ENCODE measurements around the gene PDE8A.

Gene PDE8A

DNA sequence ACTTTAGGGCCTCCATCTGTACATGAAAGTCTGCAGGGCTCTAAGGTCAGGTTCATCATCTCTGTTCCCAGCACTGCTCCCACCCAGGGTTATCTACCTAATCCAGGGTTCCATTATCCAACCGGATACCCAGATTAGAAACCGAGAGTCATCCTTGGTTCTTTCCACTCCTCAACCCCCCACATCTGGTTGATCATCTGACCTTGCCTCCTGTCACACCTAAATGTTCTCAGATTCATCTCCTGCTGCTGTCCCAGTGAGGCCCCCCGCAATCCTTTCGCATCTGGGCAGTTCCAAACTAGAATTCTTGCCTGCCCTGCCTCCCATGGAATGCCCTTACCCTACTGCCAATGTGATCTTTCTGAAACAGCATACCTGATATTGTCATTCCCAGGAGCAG is 136.5 kb downstream of the PDE8A start:
- no peak overlapping the region for H3K27ac ChIP-seq
- ChIA-PET CTCF (interaction anchor here (1.7 kb wide), 1 partner anchor 74 kb away, joined by 5 read pairs; no protein-coding TSS in a partner anchor), POLR2A (ENCODE audit: low non-redundant PET) (no interaction called here)
- no peak for DNase-seq (ENCODE audit: low spot score)
- TF ChIP-seq, protein P1, sequence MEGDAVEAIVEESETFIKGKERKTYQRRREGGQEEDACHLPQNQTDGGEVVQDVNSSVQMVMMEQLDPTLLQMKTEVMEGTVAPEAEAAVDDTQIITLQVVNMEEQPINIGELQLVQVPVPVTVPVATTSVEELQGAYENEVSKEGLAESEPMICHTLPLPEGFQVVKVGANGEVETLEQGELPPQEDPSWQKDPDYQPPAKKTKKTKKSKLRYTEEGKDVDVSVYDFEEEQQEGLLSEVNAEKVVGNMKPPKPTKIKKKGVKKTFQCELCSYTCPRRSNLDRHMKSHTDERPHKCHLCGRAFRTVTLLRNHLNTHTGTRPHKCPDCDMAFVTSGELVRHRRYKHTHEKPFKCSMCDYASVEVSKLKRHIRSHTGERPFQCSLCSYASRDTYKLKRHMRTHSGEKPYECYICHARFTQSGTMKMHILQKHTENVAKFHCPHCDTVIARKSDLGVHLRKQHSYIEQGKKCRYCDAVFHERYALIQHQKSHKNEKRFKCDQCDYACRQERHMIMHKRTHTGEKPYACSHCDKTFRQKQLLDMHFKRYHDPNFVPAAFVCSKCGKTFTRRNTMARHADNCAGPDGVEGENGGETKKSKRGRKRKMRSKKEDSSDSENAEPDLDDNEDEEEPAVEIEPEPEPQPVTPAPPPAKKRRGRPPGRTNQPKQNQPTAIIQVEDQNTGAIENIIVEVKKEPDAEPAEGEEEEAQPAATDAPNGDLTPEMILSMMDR (conservative IDR thresholded peaks at IDR 0.05; ENCODE audit: low read depth), result no peak

DNA sequence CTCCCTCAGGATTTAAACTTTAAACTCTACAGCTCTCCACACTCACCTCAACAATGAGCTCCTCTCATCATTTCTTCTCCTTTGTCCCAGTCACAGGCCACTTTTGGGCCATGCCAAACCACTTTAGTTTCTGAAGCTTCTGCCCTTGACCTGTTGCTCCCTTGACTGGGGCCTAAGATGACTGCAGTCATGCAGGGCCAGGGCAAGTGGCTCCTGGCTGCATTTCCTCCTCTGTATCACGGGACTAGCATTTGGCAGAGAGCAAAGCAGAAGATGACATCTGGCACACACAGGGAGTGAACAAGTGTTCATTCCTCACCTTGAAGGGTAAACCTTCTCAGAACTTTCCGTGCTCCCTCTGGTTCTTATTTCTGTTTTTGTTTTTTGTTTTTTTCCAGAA is 136.9 kb downstream of the PDE8A start:
- TF ChIP-seq, protein P1 (conservative IDR thresholded peaks at IDR 0.05; ENCODE audit: low read depth), result no peak
- CTCF ChIA-PET, result interaction anchor here (1.7 kb wide), 1 partner anchor 74 kb away, joined by 5 read pairs; no protein-coding TSS in a partner anchor
- H3K27ac ChIP-seq, result no peak overlapping the region
- POLR2A ChIA-PET (ENCODE audit: low non-redundant PET), result no interaction called here
- no peak for DNase-seq (ENCODE audit: low spot score)

DNA sequence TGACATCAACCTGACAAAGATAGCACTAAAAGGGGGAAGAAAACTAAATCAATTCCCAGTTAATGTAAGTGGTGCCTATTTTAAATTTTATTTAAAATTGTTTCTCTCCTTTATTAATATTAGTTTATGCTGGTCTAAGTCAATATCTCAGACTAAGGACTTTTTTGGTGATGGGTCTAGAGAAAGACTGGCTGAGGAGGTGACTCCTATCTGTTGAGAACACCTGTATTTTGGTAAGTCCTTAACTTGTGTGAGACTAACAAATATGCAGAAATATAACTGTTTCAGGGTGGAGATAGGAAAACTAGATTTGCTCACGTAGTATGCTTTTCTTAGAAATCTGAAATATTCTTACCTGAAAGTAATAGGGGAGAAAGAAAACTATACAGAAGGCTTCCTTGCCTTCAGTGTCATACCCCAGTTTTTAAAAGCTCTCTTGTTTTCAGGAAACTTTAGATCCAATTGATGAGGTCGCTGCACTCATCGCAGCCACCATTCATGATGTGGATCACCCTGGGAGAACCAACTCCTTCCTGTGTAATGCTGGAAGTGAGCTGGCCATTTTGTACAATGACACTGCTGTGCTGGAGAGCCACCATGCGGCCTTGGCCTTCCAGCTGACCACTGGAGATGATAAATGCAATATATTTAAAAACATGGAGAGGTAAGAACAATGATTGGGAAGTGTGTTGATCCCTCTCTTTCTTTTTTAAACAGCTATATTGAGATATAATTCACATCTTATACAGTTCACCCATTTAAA is 138.9 kb downstream of the PDE8A start:
- DNase-seq (ENCODE audit: low spot score), result no peak
- TF ChIP-seq, protein P1 (conservative IDR thresholded peaks at IDR 0.05; ENCODE audit: low read depth), result no peak

DNA sequence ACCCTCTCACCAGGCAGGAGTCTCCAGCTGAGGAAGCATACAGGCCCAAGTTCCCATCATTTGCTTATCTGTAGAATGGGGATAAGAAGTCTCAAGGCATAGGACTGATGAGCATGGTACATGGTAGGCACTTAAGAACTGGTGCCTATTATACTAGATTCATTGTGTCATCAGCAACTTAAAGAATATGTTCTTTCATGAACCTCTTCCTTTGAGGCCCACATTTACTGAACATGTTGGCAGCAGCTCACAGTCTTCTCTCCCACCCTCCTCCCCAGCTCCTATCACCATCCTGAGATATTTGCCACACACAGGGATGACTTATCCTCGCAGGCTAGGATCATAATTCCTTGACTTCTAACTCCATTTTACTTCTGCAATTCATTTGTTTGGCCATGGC is 142.5 kb downstream of the PDE8A start:
- ChIA-PET POLR2A (ENCODE audit: low non-redundant PET) (no interaction called here), CTCF (interaction anchor here (0.7 kb wide), 1 partner anchor 11 kb away, joined by 3 read pairs; no protein-coding TSS in a partner anchor)
- DNase-seq (ENCODE audit: low spot score), result no peak
- TF ChIP-seq, protein P1 (conservative IDR thresholded peaks at IDR 0.05; ENCODE audit: low read depth), result no peak
- no peak overlapping the region for H3K27ac ChIP-seq

More for the DNA sequence above, 138.9 kb downstream of the PDE8A start:
- ChIA-PET POLR2A (ENCODE audit: low non-redundant PET) (no interaction called here), CTCF (interaction anchor here (0.5 to 0.6 kb wide), 2 partner anchors 62 to 244 kb away, joined by 3 to 4 read pairs; no protein-coding TSS in a partner anchor)
- H3K27ac ChIP-seq, result no peak overlapping the region

DNA sequence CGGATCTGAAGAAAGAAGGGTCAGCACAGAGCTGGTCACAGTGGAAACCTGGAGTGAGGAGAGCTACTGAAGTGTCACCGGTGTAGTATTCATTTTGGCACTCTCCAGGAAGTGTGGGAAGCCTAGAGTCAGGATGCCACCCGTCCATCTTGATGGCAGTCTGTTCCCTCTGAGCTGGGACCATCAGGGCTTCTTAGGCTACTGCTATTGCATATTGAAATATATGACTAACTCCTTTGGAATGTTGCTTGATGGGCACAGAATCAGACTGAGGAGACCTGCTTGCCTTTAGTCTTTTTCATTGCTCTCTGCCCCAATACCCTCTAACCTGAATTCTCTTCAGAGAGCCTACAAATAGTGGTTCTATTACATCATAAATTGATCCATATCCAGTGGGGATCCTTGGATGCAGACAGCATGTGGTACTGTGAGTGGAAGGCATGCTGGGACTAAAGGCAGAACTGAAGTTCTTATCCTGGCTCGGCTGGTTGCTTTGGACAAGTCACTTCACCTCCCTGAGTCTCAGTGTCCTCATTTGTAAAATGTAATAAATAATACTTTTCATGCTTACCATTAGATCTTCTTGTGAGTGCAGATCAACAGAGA is 143.5 kb downstream of the PDE8A start:
- TF ChIP-seq, protein P1 (conservative IDR thresholded peaks at IDR 0.05; ENCODE audit: low read depth), result no peak
- ChIA-PET POLR2A (ENCODE audit: low non-redundant PET) (no interaction called here), CTCF (interaction anchor here (0.7 kb wide), 2 partner anchors 12 to 21 kb away, joined by 3 to 4 read pairs; no protein-coding TSS in a partner anchor)
- no peak overlapping the region for H3K27ac ChIP-seq
- DNase-seq (ENCODE audit: low spot score), result peak; percentile 59

DNA sequence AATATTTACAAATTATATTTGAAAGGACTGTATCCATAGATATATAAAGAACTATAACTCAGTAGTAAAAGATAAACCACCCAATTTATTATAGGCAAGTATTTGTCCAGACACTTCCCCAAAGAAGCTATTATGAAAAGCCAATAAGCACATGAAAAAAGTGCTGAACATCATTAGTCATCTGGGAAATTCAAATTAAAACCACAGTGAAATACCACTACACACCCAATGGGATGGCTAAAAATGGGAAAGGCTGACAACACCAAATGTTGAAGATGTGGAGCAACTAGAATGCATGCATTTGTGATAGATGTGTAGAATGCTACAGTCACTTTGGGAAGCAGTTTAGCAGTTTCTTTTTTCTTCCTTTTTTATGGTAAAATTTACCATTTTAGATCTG is 147.0 kb downstream of the PDE8A start:
- no peak overlapping the region for H3K27ac ChIP-seq
- ChIA-PET CTCF (interaction anchor here (0.6 kb wide), 2 partner anchors 96 to 728 kb away, joined by 3 to 5 read pairs; no protein-coding TSS in a partner anchor), POLR2A (ENCODE audit: low non-redundant PET) (no interaction called here)
- TF ChIP-seq, protein P1 (conservative IDR thresholded peaks at IDR 0.05; ENCODE audit: low read depth), result no peak
- DNase-seq (ENCODE audit: low spot score), result no peak
